Measurements from ENCODE around the gene GIPR.

GRCh38 chr19:45691516-45692186 is 23.6 kb downstream of the GIPR start, which contains the start of gene SNRPD2:
- TF ChIP-seq ATF4 (CRISPR knock-in tag; IDR thresholded peaks at IDR 0.05) = no peak
- TF ChIP-seq ZBTB43 (CRISPR knock-in tag; conservative IDR thresholded peaks at IDR 0.05) = no peak
- TF ChIP-seq, protein P1, sequence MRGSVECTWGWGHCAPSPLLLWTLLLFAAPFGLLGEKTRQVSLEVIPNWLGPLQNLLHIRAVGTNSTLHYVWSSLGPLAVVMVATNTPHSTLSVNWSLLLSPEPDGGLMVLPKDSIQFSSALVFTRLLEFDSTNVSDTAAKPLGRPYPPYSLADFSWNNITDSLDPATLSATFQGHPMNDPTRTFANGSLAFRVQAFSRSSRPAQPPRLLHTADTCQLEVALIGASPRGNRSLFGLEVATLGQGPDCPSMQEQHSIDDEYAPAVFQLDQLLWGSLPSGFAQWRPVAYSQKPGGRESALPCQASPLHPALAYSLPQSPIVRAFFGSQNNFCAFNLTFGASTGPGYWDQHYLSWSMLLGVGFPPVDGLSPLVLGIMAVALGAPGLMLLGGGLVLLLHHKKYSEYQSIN (CRISPR knock-in tag; IDR thresholded peaks at IDR 0.05; ENCODE audit: borderline replicate concordance) = no peak
- no peak for TF ChIP-seq CREM (IDR thresholded peaks at IDR 0.05)
- no peak for TF ChIP-seq CREM (CRISPR knock-in tag; IDR thresholded peaks at IDR 0.05)
- TF ChIP-seq SMC3 (IDR thresholded peaks at IDR 0.05; ENCODE audit: low read length) = no peak
- no peak for TF ChIP-seq JARID2 (CRISPR knock-in tag; IDR thresholded peaks at IDR 0.05; ENCODE audit: insufficient replicate concordance)
- TF ChIP-seq NR2C2 (CRISPR knock-in tag; IDR thresholded peaks at IDR 0.05; ENCODE audit: borderline replicate concordance) = peak; percentile 33; the same call in 1 of the 2 replicates
- TF ChIP-seq MXI1 (IDR thresholded peaks at IDR 0.05; ENCODE audit: borderline replicate concordance, low read depth, low read length) = peak; percentile 83; the same call in 2 of the 3 replicates
- TF ChIP-seq ZNF512 (CRISPR knock-in tag; IDR thresholded peaks at IDR 0.05) = no peak
- no peak for TF ChIP-seq MTF2 (CRISPR knock-in tag; IDR thresholded peaks at IDR 0.05; ENCODE audit: borderline replicate concordance)
- TF ChIP-seq CTCF (CRISPR knock-in tag; IDR thresholded peaks at IDR 0.05) = no peak
- no peak for TF ChIP-seq ZNF546 (CRISPR knock-in tag; conservative IDR thresholded peaks at IDR 0.05)
- peak; percentile 96 for TF ChIP-seq KDM5A (IDR thresholded peaks at IDR 0.05; ENCODE audit: borderline replicate concordance, low read length)
- 0 out of 2 replicates have a peak, but pooled peaks have one; percentile 29 for TF ChIP-seq ZSCAN31 (CRISPR knock-in tag; IDR thresholded peaks at IDR 0.05; ENCODE audit: low read depth)
